SIG-M5 treated with dmso at 0.1 percent for 504 hours (cell line): ENCODE measurements around the gene CDK10.
A peak's percentile ranks its signal among the peaks of the same experiment; 100 is the strongest.
"Not testable (repeated sequence)": the region's sequence is repeated elsewhere in the genome, so short reads cannot be mapped to it uniquely, and the experiment has no call there.

Source experiments
- DNase-seq: peaks from one replicate; lab custom pipeline; 2025; ENCODE audit not compliant: unreplicated experiment; lab: John Stamatoyannopoulos, UW

CDK10 gene

DNA sequence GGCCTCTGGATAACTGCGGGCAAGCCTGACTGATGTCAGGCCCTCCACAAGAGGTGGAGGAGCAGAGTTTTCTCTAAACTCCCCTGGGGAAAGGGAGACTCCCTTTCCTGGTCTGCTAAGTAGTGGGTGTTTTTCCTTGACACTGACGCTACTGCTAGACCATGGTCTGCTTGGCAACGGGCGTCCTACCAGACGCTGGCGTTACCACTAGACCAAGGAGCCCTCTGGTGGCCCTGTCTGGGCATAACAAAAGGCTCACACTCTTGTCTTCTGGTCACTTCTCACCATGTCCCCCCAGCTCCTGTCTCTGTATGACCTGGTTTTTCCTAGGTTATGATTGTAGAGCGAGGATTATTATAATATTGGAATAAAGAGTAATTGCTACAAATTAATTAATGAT lies 19.5 kb upstream of the CDK10 start:
- DNase-seq: not testable (repeated sequence)

DNA sequence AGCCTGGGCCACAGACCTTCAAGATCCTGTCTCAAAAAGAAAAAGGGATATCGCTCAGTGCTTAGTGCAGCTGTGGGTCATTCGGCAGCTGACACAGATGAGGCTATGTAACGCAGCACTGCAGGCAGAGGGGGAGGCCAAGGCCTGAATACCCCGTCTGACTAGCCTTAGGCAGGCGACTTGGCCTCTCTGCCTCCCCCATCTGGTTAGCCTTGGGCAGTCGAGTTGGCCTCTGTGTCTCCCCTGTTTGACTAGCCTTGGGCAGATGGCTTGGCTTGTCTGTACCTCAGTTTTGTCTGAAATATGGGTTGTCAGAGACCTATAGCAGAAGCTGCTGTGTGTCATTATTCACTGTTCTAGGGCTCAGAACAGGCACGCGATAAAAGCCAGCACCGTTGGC lies 18.9 kb upstream of the CDK10 start:
- no peak for DNase-seq

DNA sequence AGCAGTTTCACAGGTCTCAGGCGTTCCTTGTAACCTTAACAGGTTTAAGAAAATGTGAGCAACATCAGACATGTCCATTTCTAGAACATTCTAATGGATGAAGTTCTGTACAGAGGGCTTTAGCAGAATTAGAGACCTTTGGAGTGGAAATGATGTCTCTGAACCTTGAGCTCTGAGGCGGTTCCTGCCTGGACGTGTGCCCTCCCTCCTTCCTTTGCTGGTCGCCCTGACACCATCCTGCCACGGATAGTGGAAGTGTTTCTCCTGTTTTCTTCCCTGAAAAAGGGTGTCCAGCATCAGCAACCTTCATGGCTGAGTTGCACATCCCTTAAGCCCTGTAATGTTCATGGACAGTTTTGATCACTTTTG lies 17.7 kb upstream of the CDK10 start:
- DNase-seq: no peak

DNA sequence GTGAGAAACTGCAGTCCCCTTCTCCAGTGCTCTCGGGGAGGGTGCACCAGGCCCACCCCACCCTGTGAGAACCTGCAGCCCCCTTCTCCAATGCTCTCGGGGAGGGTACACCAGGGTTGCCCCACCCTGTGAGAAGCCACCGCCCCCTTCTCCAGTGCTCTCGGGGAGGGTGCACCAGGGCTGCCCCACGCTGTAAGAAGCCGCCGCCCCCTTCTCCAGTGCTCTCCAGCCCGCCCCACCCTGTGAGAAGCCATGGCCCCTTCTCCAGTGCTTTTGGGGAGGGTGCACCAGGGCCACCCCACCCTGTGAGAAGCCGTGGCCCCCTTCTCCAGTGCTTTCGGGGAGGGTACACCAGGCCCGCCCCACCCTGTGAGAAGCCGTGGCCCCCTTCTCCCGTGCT lies 16.7 kb upstream of the CDK10 start:
- DNase-seq: no peak

DNA sequence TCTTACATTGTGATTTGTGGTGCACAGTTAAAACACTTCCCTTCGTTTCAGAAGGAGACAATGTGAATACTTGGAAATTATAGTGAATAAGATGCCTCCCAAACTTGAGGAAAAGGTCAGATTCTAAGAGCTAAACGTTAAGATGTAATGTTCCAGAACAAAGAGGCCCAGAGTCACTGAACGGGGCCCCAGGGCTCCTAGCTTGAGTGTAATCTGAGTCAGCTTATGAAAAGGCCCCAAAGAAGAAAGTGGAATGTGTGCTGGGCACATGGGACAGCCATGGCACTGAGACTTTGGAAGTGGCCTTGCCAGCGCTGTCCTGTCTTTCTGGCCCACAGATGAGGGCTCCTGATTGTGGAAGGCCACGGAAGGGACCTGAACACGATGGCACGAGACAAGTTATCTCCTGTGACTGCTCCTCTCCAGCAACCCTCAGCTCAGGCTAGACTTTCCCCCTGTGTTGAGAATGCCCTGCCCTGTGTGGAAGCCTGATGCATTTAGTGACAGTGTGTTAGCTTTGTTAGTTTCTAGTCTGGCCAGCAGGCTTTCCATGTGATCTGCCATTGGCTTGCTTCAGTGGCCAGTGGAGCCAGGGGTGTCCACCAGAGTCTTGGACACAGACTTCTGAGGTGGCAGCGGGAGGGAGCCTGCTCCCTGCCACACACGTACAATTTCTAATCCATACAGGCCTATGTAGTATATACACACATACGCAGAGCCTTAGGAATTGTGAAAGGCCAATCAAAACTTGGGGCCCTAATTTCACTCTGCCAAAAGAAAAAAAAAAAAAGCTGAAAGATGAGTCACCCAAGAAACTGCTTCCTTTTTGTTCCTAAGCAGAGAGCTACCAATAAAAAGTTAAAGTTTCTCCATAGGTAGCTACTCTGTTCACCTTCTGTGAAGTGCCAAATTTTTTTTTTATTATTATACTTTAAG lies 15.7 kb upstream of the CDK10 start:
- peak; percentile 54 for DNase-seq

DNA sequence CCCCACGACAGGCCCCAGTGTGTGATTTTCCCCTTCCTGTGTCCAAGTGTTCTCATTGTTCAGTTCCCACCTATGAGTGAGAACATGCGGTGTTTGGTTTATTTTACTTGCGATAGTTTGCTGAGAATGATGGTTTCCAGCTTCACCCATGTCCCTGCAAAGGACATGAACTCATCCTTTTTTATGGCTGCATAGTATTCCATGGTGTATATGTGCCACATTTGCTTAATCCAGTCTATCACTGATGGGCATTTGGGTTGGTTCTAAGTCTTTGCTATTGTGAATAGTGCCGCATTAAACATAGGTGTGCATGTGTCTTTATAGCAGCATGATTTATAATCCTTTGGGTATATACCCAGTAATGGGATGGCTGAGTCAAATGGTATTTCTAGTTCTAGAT lies 14.9 kb upstream of the CDK10 start:
- not testable (repeated sequence) for DNase-seq

DNA sequence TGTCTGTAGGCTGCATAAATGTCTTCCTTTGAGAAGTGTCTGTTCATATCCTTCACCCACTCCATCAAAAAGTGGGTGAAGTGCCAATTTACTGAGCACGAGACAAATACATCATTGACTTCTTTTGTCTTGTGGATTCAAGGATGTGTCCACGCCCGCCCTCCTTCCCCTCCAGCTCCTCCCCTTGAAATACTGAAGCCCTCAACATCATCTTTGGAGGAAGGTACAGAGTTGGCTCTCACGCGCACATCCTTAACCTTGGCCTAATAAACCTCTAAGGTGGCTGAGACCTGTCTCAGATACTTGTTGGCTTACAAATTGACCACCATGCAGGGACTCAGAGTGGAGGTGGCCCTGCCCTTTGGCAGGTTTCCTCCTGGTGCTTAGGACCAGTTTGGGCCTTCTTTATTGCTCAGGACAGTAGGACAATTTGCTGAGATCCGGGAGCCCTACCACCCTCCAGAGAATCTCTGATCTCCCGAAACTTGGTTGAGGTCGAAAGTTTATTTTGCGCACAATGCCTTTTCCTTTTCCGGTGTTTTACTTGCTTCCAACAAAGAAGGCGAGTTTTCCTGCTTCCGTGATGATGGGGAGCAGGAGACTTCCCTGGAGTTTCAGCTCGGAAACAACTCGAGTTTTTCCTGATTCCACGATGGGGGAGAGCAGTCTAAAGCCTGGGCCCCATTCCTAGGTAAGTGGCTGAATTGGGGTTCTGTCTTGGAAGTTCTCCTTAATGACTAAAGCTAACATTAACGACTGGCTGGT lies 14.1 kb upstream of the CDK10 start:
- DNase-seq: no peak

DNA sequence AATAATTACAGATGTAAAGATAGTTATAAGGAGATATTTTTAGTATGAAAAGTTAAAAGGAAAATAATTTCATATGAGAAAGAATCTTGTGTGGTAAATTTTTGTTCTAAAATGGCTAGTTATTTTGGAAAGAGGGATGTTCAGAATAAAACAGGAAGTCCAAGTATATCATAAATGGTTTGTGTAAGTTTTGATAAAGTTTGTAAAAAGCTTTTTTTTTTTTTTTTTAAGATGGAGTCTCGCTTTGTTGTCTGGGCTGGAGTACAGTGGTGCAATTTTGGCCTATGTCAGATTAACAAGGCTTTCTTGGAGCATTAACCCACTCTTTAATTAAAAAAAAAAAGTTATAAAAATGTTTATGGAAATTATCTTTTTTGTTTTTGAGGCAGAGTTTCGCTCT lies 8.2 kb upstream of the CDK10 start:
- DNase-seq: no peak

DNA sequence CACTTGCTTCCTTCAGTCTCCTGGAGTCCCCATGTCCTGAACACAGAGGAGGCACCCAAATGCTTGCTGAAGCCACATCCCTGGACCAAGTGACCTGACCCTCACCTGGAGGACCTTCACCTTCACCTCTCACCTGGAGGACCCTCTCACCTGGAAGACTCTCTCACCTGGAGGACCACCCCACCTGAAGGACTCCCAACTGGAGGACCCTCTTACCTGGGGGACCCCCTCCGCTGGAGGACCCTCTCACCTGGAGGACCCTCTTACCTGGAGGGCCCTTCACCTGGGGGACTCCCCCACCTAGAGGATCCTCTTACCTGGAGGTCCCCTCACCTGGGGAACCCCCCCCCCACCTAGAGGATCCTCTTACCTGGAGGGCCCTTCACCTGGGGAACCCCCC lies 573 bp upstream of the CDK10 start:
- DNase-seq: no peak

DNA sequence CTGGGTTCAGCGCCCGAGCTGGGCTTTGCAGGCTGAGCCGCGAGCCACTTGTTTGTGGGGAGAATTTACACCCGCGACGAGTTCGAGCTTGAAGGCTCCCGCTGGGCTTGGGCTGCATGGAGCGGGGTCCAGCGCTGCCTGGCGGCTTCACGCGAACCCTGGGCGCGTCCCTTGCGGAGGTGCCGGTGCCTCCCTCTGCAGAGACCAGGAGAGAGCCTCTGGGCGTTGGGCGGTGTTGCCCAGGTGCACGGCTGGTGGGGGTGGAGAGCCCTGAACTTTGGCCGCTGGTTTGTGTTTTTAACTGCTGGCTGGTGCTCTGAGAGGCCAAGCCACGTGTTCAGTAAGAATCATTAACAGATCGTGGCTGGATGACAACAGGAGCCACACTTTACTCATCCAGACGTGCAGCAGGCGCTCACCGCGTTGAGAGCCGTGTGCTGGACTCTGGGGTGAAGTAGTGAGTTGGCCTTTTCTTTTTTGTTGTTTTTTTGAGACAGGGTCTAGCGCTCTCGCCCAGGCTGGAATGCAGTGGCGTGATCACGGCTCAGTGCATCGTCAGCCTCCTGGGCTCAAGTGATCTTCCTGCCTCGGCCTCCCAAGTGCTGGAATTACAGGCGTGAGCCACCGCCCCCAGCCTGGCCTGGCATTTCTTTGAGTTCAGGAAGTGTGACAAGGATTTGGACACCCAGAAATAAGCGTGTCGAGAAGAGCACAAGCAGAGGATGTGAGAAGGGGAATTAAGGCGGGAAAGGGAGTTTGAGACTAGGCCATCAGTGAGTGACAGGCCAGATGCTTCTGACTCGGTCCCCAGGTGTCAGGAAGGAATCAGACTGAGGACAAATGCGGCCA lies 827 bp downstream of the CDK10 start:
- no peak for DNase-seq

DNA sequence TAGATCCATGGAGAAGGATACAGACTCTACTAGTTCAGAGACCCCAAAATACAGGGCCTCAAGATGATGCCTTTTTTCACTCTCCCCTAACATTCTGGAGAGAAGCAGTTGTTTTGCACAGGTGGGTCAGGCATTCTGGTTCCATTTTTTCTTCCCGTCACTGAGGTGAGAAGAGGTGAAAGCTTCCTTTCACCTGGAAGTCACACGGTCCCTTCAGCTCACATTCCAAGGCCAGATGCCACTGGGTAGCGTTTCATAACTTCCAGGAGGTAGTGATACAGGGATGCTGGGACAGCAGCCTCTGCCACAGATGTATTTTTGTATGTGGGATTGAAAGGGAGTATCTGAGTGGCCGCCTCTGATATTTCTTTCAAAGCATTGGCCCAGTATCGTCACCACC lies 1.9 kb downstream of the CDK10 start:
- no peak for DNase-seq

DNA sequence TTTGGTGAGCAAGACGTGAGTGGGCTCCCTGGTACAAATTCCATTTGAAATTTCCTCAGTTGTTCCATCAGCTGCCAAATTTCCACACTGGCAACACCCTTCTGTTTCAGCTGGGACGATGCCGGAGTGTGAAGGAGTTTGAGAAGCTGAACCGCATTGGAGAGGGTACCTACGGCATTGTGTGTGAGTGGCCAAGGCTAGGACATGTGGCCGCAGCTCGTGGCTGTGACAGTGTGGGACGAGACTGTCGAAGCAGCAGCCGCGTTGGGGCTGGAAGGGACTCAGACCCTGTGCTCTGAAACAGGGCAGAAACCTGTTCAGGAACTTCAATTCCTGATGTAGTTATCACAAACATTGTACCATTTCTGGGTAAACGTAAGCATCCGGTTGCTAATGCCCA lies 2.7 kb downstream of the CDK10 start:
- DNase-seq: no peak

DNA sequence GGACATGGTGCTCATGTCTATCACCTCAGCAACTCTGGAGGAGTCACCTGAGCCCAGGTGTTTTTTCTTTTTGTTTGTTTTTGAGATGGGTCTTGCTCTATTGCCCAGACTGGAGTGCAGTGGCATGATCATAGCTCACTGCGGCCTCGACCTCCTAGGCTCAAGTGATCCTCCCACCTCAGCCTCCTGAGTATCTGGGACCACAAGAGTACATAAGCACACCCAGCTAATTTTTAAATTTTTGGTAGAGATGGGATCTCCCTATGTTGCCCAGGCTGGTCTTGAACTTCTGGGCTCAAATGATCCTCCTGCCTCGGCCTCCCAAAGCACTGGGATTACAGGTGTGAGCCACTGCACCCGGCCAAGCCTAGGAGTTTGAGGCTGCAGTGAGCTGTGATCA lies 3.1 kb downstream of the CDK10 start:
- DNase-seq: not testable (repeated sequence)

DNA sequence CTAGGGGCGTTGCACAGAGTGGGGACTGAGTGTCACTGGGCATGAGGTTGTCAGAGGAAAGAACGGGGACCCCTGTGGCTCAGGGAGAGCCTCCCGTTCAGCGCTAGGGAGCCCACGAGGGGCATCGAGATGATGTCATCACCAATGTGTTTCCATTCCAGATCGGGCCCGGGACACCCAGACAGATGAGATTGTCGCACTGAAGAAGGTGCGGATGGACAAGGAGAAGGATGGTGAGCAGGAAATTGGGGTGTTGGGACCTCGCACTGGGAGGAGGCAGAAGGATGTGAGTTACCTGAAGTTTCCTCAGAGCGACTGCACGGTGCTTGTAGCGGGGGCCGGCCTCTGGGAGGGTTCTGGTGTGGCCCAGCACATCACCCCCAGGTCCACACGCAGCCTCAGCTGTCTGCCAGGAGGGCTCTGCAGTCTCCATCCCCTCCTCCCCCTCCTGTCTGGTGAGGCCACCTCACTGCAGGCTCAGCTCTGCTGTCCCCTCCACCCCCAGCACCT lies 4.0 kb downstream of the CDK10 start:
- DNase-seq: no peak

DNA sequence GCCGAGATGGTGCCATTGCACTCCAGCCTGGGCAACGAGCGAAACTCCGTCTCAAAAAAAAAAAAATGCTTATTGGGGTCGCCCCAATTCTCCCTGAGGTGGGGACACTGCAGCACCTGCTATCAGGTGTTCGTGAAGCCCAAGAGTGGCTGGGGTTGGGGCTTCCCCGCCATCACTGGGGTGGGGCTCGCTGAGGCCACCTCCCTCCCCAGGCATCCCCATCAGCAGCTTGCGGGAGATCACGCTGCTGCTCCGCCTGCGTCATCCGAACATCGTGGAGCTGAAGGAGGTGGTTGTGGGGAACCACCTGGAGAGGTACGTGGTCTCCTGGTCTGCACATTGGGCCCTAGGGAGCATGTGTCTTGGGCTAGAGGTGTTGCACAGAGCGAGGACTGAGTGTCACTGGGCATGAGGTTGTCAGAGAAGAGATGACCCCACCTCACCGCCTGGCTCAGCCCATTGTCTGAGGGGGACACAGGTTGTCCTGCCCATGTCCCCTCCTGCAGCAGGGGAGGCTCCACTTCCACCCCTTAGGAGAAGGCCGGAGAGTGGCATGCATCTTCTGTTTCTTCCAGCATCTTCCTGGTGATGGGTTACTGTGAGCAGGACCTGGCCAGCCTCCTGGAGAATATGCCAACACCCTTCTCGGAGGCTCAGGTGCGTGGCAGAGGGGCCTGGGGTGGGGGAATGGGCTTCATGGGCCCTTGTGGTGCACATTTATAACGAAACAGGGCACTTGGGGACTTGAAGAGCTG lies 4.9 kb downstream of the CDK10 start:
- DNase-seq: no peak

DNA sequence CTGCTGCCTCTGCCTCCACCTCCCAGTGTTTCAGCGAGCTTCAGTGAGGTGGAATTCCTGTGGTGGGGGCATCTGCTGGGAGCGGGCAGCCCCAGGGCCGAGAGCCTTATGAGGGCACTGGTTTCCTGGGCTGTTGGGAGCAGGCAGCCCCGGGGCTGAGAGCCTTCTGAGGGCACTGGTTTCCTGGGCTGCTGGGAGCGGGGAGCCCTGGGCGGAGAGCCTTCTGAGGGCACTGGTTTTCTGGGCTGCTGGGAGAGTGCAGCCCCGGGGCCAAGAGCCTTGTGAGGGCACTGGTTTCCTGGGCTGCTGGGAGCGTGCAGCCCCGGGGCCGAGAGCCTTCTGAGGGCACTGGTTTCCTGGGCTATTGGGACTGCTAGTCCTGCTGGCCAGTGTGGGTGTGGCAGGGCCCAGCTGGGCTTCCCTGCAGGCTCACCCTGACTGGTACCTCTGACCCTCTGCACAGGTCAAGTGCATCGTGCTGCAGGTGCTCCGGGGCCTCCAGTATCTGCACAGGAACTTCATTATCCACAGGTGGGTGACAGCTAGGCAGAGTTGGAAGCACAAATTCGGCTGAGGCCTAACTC lies 5.6 kb downstream of the CDK10 start:
- DNase-seq: no peak

DNA sequence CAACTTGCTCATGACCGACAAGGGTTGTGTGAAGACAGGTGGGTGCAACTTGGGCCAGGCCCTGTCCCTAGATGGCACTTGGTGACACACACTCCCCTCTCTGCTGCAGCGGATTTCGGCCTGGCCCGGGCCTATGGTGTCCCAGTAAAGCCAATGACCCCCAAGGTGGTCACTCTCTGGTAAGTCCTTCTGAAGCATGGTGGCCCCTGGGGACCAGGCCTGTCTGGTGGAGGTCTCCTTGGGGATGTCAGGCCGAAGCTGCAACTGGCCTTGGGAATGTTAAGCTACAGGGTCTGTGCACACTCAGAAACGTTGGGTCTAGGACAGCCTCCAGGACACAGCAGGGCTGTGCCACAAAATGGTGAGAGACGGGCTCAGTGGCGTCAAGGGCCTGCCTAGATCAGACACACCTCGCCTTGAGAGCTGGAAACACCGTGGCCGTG lies 6.8 kb downstream of the CDK10 start:
- no peak for DNase-seq

DNA sequence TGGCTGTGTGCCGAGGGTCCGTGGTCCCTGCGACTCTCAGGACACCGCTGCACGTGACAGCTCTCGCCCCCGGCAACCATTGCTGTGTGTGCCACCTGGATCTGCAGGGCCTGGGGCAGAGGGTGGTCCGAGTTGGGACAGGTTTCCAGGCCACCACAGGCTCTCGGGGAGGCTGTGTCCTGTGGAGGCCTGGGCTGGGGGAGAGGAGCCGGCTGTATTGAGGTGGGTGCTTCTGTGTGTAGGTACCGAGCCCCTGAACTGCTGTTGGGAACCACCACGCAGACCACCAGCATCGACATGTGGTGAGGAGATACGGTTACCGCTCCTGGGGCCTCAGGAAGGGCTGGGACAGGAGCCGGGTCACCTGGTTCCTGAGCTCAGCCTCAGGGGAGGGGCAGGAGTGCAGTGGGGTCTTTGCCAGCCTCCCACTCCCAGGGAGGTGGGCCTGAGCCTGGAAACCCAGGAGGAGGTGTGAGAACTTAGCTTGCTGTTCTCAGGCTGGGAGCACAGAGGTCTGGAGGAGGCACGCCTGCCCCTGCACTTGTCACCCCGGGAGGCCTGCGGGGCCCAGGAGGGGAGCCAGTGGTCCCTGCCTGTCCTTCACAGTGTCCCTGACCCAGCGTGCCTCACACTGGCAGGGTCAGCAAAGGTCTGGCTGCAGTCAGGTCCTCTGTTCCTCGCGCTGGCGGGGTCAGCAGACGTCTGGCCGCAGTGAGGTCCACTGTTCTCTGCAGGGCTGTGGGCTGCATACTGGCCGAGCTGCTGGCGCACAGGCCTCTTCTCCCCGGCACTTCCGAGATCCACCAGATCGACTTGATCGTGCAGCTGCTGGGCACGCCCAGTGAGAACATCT lies 7.7 kb downstream of the CDK10 start:
- no peak for DNase-seq

DNA sequence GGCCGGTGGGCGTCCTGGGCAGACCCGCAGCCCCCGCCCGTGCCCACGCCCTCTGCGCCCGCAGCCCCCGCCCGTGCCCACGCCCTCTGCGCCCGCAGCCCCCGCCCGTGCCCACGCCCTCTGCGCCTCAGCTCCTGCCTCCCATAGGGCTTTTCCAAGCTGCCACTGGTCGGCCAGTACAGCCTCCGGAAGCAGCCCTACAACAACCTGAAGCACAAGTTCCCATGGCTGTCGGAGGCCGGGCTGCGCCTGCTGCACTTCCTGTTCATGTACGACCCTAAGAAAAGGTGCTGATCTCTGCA lies 8.2 kb downstream of the CDK10 start:
- not testable (repeated sequence) for DNase-seq
